NCI-H1092 (cell line): ENCODE results near the gene SRPRA.

Experiments used
- DNase-seq: peaks from one replicate; lab custom pipeline; 2025; lab: John Stamatoyannopoulos, UW

SRPRA gene

GRCh38 chr11:126229858-126230540 is 38.7 kb downstream of the SRPRA start:
- no peak for DNase-seq

- DNase-seq, result no peak
Measured at GRCh38 chr11:126226334-126227084, 42.2 kb downstream of the SRPRA start.

GRCh38 chr11:126225295-126225665 is 43.4 kb downstream of the SRPRA start:
- DNase-seq, result no peak

GRCh38 chr11:126224647-126225294 is 43.9 kb downstream of the SRPRA start:
- no peak for DNase-seq

GRCh38 chr11:126219547-126219946 is 49.1 kb downstream of the SRPRA start:
- DNase-seq, result no peak

GRCh38 chr11:126217491-126217890 is 51.2 kb downstream of the SRPRA start:
- no peak for DNase-seq

- DNase-seq, result no peak
Measured at GRCh38 chr11:126216526-126217305, 52.0 kb downstream of the SRPRA start.

GRCh38 chr11:126214841-126215240 is 53.9 kb downstream of the SRPRA start:
- DNase-seq, result no peak

- DNase-seq, result no peak
Measured at GRCh38 chr11:126214441-126214840, 54.3 kb downstream of the SRPRA start.
